GM13977 (cell line): ENCODE data around the gene LRRC45.

Source experiments
- DNase-seq: peaks from one replicate; pipeline ENCODE4 v3.0.0; 2012; ENCODE audit warnings: low spot score
- CTCF ChIP-seq: IDR thresholded peaks from 2 replicates; pipeline ENCODE4 v1.5.1; 2012; ENCODE audit warnings: mild to moderate bottlenecking, control low read depth; ENCODE audit not compliant: insufficient read depth; ENCODE audit errors: extremely low read depth, missing control alignments
- in situ Hi-C: fragments of 300-500 bp; cut with MboI; formaldehyde crosslinking; loops from one replicate; pipeline ENCODE4 v1.12.0; 2022; ENCODE audit warnings: low sequenced_read_pairs, low pct_unique_long_range_greater_than_20kb, mixed read lengths, inconsistent platforms; ENCODE audit not compliant: unreplicated experiment

LRRC45 gene

GRCh38 chr17:82011617-82012187, 11.4 kb upstream of the LRRC45 start:
- DNase-seq, result no peak
- no peak for TF ChIP-seq CTCF
- in situ Hi-C loops, result no loop called here

- in situ Hi-C loops, result no loop called here
- no peak for DNase-seq
- TF ChIP-seq CTCF, result no peak
These were observed 10.9 kb upstream of the LRRC45 start for GRCh38 chr17:82012261-82012639.

- no peak for TF ChIP-seq CTCF
- DNase-seq, result no peak
- in situ Hi-C loops, result no loop called here
These were observed 10.3 kb upstream of the LRRC45 start for GRCh38 chr17:82012640-82013295.

GRCh38 chr17:82013341-82013740, 9.8 kb upstream of the LRRC45 start:
- in situ Hi-C loops, result no loop called here
- no peak for DNase-seq
- no peak for TF ChIP-seq CTCF

GRCh38 chr17:82013772-82014321, 9.3 kb upstream of the LRRC45 start:
- no peak for DNase-seq
- TF ChIP-seq CTCF, result no peak
- in situ Hi-C loops, result no loop called here

GRCh38 chr17:82014432-82014831, 8.7 kb upstream of the LRRC45 start:
- no peak for DNase-seq
- in situ Hi-C loops, result no loop called here
- TF ChIP-seq CTCF, result no peak
